Loucy (cell line): ENCODE data around the gene TEAD4.

ENCODE experiments used
- EZH2phosphoT487 ChIP-seq: fragments of 200-600 bp; IDR thresholded peaks from 2 replicates; pipeline ENCODE4 v1.6.1; 2018; ENCODE audit warnings: antibody characterized with exemption, mild to moderate bottlenecking, moderate library complexity, borderline replicate concordance
- TF ChIP-seq, protein P1 (sequence below): fragments of 200-600 bp; sonication (generic); conservative IDR thresholded peaks from 2 replicates; pipeline ENCODE4 v1.5.1; 2014; ENCODE audit warnings: mild to moderate bottlenecking, antibody characterized with exemption, low read length

DNA sequence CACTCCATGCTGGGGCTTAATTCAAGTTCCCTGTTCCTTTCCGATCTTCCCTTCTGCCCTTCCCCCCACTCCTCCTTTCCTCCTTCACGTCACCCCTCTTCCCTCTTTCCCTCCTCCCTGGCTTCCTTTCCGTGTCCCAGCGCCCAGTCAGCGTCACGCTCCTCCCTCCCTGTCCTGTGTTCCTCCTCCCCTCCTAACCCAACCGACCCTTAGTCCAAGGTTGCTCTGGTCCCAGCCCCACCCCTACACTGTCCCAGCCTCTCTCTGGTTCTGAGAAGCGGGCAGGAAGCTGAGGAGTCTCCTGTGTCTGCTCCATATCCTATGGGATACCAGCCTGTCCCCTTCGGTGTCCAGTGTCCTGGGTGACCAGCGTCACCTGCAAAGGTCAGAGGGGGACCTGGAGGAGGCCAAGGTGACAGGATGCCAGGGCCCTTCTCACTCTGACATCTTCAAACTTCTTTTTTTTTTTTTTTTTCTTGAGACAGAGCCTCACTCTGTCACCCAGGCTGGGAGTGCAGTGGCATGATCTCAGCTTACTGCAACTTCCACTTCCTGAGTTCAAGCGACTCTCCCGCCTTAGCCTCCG, 61.7 kb downstream of the TEAD4 start:
- TF ChIP-seq, protein P1, sequence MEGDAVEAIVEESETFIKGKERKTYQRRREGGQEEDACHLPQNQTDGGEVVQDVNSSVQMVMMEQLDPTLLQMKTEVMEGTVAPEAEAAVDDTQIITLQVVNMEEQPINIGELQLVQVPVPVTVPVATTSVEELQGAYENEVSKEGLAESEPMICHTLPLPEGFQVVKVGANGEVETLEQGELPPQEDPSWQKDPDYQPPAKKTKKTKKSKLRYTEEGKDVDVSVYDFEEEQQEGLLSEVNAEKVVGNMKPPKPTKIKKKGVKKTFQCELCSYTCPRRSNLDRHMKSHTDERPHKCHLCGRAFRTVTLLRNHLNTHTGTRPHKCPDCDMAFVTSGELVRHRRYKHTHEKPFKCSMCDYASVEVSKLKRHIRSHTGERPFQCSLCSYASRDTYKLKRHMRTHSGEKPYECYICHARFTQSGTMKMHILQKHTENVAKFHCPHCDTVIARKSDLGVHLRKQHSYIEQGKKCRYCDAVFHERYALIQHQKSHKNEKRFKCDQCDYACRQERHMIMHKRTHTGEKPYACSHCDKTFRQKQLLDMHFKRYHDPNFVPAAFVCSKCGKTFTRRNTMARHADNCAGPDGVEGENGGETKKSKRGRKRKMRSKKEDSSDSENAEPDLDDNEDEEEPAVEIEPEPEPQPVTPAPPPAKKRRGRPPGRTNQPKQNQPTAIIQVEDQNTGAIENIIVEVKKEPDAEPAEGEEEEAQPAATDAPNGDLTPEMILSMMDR = no peak
- TF ChIP-seq EZH2phosphoT487 = no peak
